GM15510 (cell line): ENCODE measurements around the gene EML5.

Experiments
- POLR2A ChIP-seq: IDR thresholded peaks from 3 replicates; pipeline ENCODE4 v1.6.1; 2011; ENCODE audit warnings: borderline replicate concordance; ENCODE audit not compliant: insufficient read length; ENCODE audit errors: extremely low read depth

The EML5 gene

GRCh38 chr14:88617479-88617878 is 175.3 kb downstream of the EML5 start:
- no peak for TF ChIP-seq POLR2A

- TF ChIP-seq POLR2A, result no peak
These were observed 176.1 kb downstream of the EML5 start for GRCh38 chr14:88616697-88617096.

GRCh38 chr14:88614218-88614907 is 178.4 kb downstream of the EML5 start:
- TF ChIP-seq POLR2A, result no peak

- TF ChIP-seq POLR2A, result no peak
These were observed 179.2 kb downstream of the EML5 start for GRCh38 chr14:88613552-88614010.

- TF ChIP-seq POLR2A, result no peak
These were observed 179.8 kb downstream of the EML5 start for GRCh38 chr14:88612981-88613380.

- no peak for TF ChIP-seq POLR2A
These were observed 180.9 kb downstream of the EML5 start for GRCh38 chr14:88611878-88612277.

GRCh38 chr14:88607829-88608228 is 184.9 kb downstream of the EML5 start:
- TF ChIP-seq POLR2A, result no peak

- TF ChIP-seq POLR2A, result no peak
These were observed 187.2 kb downstream of the EML5 start for GRCh38 chr14:88605594-88605993.

- no peak for TF ChIP-seq POLR2A
These were observed 188.5 kb downstream of the EML5 start for GRCh38 chr14:88604212-88604611.

GRCh38 chr14:88599761-88600439 is 192.9 kb downstream of the EML5 start:
- no peak for TF ChIP-seq POLR2A

- no peak for TF ChIP-seq POLR2A
These were observed 193.4 kb downstream of the EML5 start for GRCh38 chr14:88599326-88599725.

- TF ChIP-seq POLR2A, result no peak
These were observed 194.6 kb downstream of the EML5 start for GRCh38 chr14:88598097-88598675.

GRCh38 chr14:88597601-88598000 is 195.2 kb downstream of the EML5 start:
- TF ChIP-seq POLR2A, result no peak

- no peak for TF ChIP-seq POLR2A
These were observed 195.7 kb downstream of the EML5 start for GRCh38 chr14:88597038-88597437.

GRCh38 chr14:88592031-88592430 is 200.7 kb downstream of the EML5 start:
- no peak for TF ChIP-seq POLR2A

- TF ChIP-seq POLR2A, result no peak
These were observed 202.6 kb downstream of the EML5 start for GRCh38 chr14:88590173-88590572.
